NOMO-1 treated with dmso at 0.1 percent for 144 hours (cell line): Measurements from ENCODE around the gene SUPT20HL1.

Experiments used
- DNase-seq: peaks from one replicate; lab custom pipeline; 2025; ENCODE audit not compliant: unreplicated experiment; lab: John Stamatoyannopoulos, UW

Gene SUPT20HL1

GRCh38 chrX:24395775-24396174 lies 35.3 kb downstream of the SUPT20HL1 start:
- DNase-seq = no peak

GRCh38 chrX:24396236-24396930 lies 35.9 kb downstream of the SUPT20HL1 start:
- no peak for DNase-seq

- no peak for DNase-seq
Observed at GRCh38 chrX:24396931-24397279, 36.5 kb downstream of the SUPT20HL1 start.

GRCh38 chrX:24398766-24399165 lies 38.3 kb downstream of the SUPT20HL1 start:
- DNase-seq = no peak

- DNase-seq = no peak
Observed at GRCh38 chrX:24399550-24399949, 39.1 kb downstream of the SUPT20HL1 start.

- no peak for DNase-seq
Observed at GRCh38 chrX:24405959-24406358, 45.5 kb downstream of the SUPT20HL1 start.
